Omental fat pad (tissue), 4 donors: ENCODE measurements around the gene CENPP. TPM values are rescaled to one million over a fixed set of nuclear protein-coding genes. Genes with fewer than 3 reads are reported as not detected.
A peak's percentile ranks its signal among the peaks of the same experiment; 100 is the strongest.

Experiments used
- ATAC-seq: fragments of 150-250 bp; one replicate; pipeline ENCODE4 v1.9.1; 2016; ENCODE audit warnings: mild to moderate bottlenecking, moderate library complexity; ENCODE audit not compliant: low FRiP score
- DNase-seq: peaks from one replicate; pipeline ENCODE4 v3.0.0-alpha.2; 2019; ENCODE audit warnings: low spot score
- total RNA-seq, 4 donors: library from RNA; depleted of rRNA; stranded (reverse); fragments of >200 nt; gene quantifications; one replicate each; pipeline ENCODE4 v1.1.0, GENCODE V29; 2016
- TF ChIP-seq, protein P1 (sequence below), 3 donors: fragments of 450-650 bp; IDR thresholded peaks; one replicate each; pipeline ENCODE4 v1.5.1; 2016 to 2017; ENCODE audit warnings: antibody characterized with exemption in 3 of 3, mild to moderate bottlenecking in 3 of 3, moderate library complexity in 2 of 3

Gene CENPP
- total RNA-seq, 4 donors from 2014 or later = 1.2 to 7.0 (median 5.6) TPM

DNA sequence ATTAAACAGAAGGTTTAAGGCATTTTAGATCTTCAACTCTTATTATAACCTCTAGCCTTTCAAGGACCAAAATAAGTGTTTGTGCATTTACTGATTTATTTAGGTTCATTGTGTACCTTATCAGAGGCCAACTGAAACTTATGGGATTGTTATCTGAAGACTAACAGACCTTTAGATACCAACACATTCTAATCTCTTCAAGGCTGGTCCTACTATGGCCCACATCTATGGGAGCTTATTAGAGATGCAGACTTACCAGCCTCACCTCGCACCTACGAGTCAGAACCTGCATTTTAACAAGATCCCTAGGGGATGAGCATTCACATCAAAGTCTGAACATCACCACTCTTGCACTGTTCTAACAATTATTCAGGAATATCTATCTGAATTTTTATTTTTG, 34.2 kb upstream of the CENPP start:
- DNase-seq (no peak), ATAC-seq (no peak)
- TF ChIP-seq, protein P1, sequence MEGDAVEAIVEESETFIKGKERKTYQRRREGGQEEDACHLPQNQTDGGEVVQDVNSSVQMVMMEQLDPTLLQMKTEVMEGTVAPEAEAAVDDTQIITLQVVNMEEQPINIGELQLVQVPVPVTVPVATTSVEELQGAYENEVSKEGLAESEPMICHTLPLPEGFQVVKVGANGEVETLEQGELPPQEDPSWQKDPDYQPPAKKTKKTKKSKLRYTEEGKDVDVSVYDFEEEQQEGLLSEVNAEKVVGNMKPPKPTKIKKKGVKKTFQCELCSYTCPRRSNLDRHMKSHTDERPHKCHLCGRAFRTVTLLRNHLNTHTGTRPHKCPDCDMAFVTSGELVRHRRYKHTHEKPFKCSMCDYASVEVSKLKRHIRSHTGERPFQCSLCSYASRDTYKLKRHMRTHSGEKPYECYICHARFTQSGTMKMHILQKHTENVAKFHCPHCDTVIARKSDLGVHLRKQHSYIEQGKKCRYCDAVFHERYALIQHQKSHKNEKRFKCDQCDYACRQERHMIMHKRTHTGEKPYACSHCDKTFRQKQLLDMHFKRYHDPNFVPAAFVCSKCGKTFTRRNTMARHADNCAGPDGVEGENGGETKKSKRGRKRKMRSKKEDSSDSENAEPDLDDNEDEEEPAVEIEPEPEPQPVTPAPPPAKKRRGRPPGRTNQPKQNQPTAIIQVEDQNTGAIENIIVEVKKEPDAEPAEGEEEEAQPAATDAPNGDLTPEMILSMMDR (IDR thresholded peaks at IDR 0.05) = no peak

DNA sequence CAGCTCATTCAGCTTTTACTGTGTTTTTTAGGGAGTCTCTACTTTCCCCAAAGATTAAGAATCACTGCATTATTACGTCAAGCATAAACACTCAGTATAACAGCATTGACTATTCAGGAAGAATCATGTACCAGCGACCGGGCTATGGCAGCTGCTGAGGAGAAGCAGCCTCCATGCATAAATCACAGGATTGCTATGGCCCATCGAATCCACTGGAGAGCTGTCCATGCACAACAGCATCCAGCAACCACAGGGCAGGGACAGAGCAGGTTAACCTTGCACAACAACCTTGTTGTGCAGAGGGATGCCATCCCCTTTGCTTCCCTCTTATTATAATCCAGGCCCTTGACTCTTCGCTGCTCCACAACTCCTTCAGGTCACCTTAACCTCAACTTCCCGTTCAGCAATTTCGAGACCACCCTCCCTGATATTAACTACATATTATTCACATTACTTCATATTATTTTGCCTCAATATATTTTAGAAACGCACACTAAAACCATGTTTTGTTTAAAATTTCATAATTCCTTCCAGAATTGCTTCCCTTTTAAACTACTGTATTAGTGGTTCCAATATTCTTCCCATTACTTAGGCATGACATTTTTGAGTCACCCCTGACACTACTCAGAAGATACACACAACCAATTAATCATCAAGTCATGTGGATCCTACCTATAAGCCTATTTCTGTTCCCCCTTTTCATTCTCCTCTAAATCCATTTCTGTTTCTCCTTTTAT, 33.2 kb upstream of the CENPP start:
- DNase-seq = no peak
- TF ChIP-seq, protein P1 (IDR thresholded peaks at IDR 0.05) = no peak
- ATAC-seq = no peak

DNA sequence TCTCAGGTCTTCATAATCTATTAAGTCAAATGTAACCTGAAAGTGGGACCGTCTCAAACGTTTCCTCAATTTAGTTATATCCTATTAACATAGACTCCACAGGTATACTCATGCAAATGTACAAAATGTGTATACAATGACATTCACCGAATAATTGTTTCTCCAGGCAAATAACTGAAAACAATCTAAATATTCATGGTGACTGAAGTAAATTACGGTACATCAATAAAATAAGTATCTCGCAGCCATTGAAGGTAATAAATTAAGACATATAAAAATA, 32.7 kb upstream of the CENPP start:
- TF ChIP-seq, protein P1 (IDR thresholded peaks at IDR 0.05) = no peak
- ATAC-seq (no peak), DNase-seq (no peak)

DNA sequence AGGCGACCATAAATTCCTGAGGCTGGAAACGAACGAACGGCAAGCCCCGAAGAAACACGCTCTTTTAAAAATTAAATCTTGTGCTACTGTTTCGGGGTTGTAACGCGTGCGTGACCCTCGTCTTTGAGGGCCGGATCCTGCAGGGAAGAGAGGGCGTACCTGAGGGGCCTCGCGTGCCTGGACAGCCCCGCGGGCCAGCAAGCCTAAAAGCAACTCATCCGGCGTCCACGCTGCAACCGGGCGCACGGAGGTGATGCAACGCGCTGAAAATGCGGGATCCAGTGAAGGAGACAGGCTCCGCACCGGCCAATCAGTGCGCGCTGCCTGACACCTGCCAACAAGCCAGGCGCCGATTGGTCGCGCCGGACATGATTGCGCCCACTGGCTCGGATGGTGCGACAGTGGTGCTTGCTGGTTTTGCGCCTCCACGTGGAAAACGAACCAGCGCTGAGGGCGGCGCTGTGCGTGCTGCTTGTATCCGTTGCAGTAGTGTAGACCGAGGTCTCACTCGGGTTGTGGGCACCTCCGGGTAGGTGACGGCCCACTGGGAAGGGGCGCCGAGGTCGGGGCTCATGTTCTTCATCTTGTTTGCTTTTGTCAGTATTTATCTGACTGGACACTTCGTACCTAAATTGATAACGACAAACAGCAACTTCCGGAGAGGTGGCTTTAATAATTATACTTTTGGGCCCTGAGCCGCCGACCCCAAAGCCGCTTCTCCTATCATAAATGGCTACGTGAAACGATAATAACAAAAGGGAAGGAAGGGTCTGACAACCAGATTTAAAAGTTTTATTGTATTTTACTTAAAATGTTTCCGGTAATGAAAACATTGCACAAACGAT, 32.1 kb upstream of the CENPP start, which contains the start of gene IARS1:
IARS1 (minus strand) TSS at position 246 of the 845 bp plus-strand sequence. CDS start 4,278 bp downstream, outside the sequence.
- ATAC-seq (peak; percentile 98), DNase-seq (peak; percentile 99)
- TF ChIP-seq, protein P1 (IDR thresholded peaks at IDR 0.05) = no peak

DNA sequence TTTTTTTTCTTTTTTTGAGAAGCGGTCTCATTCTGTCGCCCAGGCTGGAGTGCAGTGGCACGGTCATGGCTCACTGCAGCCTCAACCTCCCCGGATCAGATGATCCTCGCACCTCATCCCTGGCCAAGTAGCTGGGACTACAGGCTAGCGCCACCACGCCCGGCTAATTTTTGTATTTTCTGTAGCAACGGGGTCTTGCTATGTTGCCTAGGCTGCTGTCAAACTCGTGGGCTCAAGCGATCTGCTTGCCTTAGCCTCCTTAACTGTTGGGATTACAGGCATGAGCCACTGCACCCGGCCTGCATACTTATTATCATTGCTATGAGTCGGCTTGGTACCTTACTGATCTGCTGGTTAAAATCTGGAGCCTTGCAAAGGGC, 31.5 kb upstream of the CENPP start:
- TF ChIP-seq, protein P1 (IDR thresholded peaks at IDR 0.05) = no peak
- DNase-seq (no peak), ATAC-seq (peak; percentile 15)

DNA sequence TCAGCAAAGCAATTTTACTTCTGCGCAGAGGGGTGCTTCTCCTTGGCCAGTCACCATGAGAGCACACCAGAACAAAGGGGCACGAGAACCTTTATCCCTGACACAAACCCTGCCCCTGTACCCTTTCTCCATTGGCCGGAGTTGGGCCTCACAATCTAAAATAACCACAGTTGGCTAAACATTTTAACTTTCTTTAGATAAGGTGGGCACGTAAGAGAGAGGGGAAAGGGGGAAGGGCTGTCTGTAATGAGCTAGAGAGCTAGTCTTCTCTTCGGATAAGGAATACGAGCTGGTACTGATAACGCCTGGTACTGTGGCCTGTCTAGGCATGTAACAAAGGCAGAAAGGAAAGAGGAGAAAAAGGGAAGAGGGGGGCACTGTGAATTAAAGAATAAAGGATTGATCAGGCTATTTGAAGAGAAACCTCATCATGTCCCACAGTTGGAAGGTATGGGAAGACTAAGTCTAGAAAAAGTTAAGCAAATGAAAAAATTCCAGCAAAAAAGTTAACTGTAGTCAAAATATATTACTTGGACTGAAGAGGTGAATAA, 30.4 kb upstream of the CENPP start:
- DNase-seq (no peak), ATAC-seq (no peak)
- TF ChIP-seq, protein P1 (IDR thresholded peaks at IDR 0.05) = no peak
